Stimulated activated CD4-positive, alpha-beta T cell treated with anti-CD3 and anti-CD28 coated beads, Interleukin-15, amount 100 ng/mL, for 48 hours (primary cell): ENCODE measurements around the gene ARX.

Experiments
- DNase-seq, 2 donors: peaks; one replicate each; pipeline ENCODE4 v3.0.0-alpha.2; 2020; ENCODE audit warnings: low read depth in 2 of 2

ARX gene

GRCh38 chrX:25015486-25016360 lies at the start of gene ARX:
Gene ARX, minus strand, starts transcription at chrX:25015965. Its CDS starts 228 bp downstream, at chrX:25015737.
- peak; percentile 16 to 25 for DNase-seq

GRCh38 chrX:25059273-25059672 lies 43.5 kb upstream of the ARX start:
- no peak for DNase-seq

- no peak for DNase-seq
These were observed 37.2 kb upstream of the ARX start for GRCh38 chrX:25052798-25053534.

- no peak for DNase-seq
These were observed 34.2 kb upstream of the ARX start for GRCh38 chrX:25049971-25050370.

GRCh38 chrX:25049357-25049756 lies 33.6 kb upstream of the ARX start:
- DNase-seq = no peak

- DNase-seq = no peak
These were observed 32.4 kb upstream of the ARX start for GRCh38 chrX:25048178-25048577.

GRCh38 chrX:25043192-25043591 lies 27.4 kb upstream of the ARX start:
- no peak for DNase-seq

- DNase-seq = no peak
These were observed 23.3 kb upstream of the ARX start for GRCh38 chrX:25039036-25039435.

GRCh38 chrX:25034889-25035288 lies 19.1 kb upstream of the ARX start:
- DNase-seq = no peak

GRCh38 chrX:25029288-25029825 lies 13.6 kb upstream of the ARX start:
- DNase-seq = no peak

- DNase-seq = no peak
These were observed 13.0 kb upstream of the ARX start for GRCh38 chrX:25028726-25029125.

- no peak for DNase-seq
These were observed 10.8 kb upstream of the ARX start for GRCh38 chrX:25026576-25026975.

GRCh38 chrX:25025615-25026014 lies 9.8 kb upstream of the ARX start:
- no peak for DNase-seq

- DNase-seq = no peak
These were observed 8.1 kb upstream of the ARX start for GRCh38 chrX:25023908-25024307.

- no peak for DNase-seq
These were observed 6.9 kb upstream of the ARX start for GRCh38 chrX:25022499-25023325.

- no peak for DNase-seq
These were observed 5.2 kb upstream of the ARX start for GRCh38 chrX:25020905-25021449.

GRCh38 chrX:25020391-25020904 lies 4.7 kb upstream of the ARX start:
- no peak for DNase-seq

- DNase-seq = no peak
These were observed 4.1 kb upstream of the ARX start for GRCh38 chrX:25019707-25020390.

- no peak for DNase-seq
These were observed 2.9 kb upstream of the ARX start for GRCh38 chrX:25018682-25019081.

- no peak for DNase-seq
These were observed 2.0 kb upstream of the ARX start for GRCh38 chrX:25017667-25018247.
